Stimulated activated CD8-positive, alpha-beta memory T cell treated with anti-CD3 and anti-CD28 coated beads, Interleukin-4, amount 100 ng/mL, for 24 hours (primary cell): Measurements from ENCODE around the gene CRYBG2.
"Not testable (repeated sequence)": the region's sequence is repeated elsewhere in the genome, so short reads cannot be mapped to it uniquely, and the experiment has no call there.

Source experiments
- DNase-seq: peaks from one replicate; pipeline ENCODE4 v3.0.0-alpha.2; 2020; ENCODE audit warnings: low read depth

CRYBG2 gene

GRCh38 chr1:26353976-26354820, at the start of gene CRYBG2:
Gene CRYBG2, minus strand, starts transcription at chr1:26354130. Its CDS starts 7,473 bp downstream, at chr1:26346657.
- no peak for DNase-seq

DNA sequence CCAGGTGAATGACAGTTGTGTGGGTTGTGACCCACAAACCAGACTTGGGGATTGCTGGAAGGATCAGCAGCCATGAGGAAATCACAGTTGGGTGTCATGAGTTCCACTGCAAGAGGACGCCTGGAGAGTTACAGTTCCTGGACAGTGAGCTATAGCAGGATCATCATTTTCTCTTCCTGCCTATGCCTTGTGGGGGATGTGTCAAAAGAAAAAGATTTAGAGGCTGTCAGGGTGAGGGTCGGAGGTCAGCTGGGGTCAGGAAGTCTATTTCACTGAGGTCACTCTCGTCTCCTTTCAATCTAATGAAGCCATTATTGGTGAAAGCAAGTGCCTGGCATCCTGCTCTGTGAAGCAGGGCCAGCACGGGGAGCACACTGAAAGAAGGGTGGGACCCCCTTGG, 49.7 kb upstream of the CRYBG2 start:
- DNase-seq: no peak

- no peak for DNase-seq
Observed at GRCh38 chr1:26401891-26402290, 48.0 kb upstream of the CRYBG2 start.

DNA sequence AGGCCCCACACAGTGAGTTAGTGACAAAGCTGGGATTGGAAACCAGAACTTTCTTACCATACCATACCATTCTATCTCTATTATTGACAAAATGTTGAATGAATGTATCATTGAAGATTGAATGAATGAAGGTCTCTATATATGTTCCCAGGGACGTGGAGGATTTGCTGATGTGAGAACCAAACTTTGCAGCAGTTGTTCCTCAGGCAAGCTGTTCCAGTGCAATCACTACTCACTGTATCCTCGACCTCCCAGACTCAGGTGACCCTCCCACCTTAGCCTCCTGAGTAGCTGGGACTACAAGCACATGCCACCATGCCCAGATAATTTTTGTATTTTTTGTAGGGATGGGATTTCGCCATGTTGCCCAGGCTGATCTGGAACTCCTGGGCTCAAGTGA, 45.1 kb upstream of the CRYBG2 start:
- DNase-seq: no peak

DNA sequence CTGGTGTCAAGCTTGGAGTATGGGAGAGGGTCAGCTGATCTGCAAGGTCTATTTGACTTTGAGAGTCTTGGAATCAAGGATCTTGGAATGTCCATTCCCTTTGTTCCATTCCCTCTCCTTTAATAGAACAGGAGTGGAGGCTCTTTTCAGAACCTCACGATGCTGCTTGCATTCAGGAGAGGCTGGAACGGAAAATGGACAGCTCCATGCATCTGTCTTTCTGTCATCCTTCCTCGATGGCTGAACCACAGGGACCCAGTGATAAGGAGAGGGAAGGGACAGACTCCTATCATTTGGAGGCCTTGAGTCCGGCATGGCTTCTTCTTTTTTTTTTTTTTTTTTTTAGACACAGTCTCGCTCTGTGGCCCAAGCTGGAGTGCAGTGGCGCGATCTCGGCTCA, 41.8 kb upstream of the CRYBG2 start:
- DNase-seq: no peak

DNA sequence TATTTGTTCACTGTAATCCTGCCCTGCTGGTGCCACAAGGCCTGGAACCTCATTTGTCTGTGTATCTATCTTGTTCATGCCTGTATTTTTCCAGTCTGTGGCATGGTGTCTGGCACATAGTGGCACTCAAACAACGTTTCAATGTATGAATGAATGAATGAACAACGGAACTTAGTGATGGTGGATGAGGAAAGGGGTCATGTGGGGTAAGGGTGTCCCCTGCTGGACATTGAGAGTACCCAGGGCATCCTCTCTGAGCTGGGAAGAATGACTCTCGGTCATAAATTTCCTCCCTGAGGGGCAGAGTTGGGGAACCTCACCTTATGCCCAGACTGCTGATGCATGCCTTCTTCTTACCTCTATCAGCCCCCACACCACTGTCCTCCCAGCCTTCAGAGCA, 37.5 kb upstream of the CRYBG2 start:
- no peak for DNase-seq

GRCh38 chr1:26389604-26390247, 35.8 kb upstream of the CRYBG2 start:
- DNase-seq: no peak

GRCh38 chr1:26388791-26389445, 35.0 kb upstream of the CRYBG2 start:
- no peak for DNase-seq

DNA sequence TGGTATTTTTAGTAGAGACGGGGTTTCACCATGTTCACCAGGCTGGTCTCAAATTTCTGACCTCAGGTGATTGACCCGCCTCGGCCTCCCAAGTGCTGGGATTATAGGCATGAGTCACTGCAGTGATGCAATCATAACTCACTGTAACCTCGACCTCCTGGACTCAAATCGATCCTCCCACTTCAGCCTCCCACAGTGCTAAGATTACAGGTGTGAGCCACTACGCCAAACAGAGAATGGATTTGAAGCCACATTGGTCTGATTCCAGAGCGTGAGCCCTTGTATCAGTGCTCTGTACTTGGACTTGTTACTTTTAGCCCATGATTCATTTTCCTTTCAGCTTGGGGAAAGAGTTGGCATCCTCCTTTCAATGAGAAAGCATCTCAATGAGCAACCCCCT, 33.5 kb upstream of the CRYBG2 start:
- no peak for DNase-seq

- not testable (repeated sequence) for DNase-seq
Observed at GRCh38 chr1:26385063-26385462, 31.1 kb upstream of the CRYBG2 start.

GRCh38 chr1:26384076-26384475, 30.1 kb upstream of the CRYBG2 start:
- DNase-seq: no peak

DNA sequence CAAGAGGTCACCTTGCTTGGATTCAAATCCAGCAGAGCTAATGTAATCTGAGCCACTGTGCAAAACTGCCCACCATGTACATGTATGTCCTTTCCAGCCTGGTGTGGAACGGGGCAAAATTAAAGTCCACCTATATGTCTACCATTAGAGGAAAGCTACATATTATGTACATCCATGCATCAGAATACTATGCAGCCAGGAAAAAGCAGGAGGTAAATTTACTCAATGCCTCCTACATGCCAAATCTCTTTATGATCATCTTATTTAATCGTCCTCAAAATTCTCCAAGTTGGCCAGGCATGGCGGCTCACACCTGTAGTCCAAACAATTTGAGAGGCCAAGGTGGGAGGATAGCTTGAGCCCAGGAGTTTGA, 24.9 kb upstream of the CRYBG2 start:
- DNase-seq: no peak

- DNase-seq: peak; percentile 76
Observed at GRCh38 chr1:26378088-26378878, 24.4 kb upstream of the CRYBG2 start.

DNA sequence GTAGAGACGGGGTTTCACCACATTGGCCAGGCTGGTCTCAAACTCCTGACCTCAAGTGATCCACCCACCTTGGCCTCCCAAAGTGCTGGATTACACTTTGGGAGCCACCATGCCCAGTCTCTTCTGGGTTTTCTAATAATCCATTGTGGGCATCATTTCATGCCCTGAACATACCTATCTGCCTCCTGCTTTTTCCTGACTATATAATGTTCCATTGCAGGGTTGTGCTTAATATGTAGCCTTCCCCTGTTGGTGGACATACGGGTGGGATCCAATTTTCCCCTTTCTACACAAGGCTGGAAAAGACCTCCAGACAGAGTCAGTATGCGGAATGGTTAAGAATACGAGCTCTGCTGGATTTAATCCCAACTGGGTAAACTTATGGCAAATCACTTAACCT, 22.1 kb upstream of the CRYBG2 start:
- no peak for DNase-seq

- DNase-seq: no peak
Observed at GRCh38 chr1:26375081-26375480, 21.2 kb upstream of the CRYBG2 start.

DNA sequence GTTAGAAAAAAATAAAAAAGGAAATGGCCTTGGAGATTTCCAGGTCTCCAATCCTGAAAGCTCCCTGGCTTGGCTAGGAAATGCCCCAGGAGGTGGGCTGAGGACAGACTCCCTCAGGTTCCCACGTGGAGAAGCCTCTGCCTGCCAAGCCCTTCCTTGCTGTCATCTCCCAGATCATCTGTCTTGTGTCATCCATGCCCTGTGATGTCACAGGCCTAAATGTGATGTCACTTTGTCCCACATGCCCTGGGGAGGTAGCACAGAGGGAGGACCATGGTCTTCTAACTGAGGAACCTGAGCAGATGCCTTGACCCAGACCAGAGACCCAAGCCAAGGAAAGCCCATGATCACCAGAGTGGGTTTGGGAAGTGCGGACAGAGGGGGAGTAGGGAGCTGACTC, 20.4 kb upstream of the CRYBG2 start:
- not testable (repeated sequence) for DNase-seq

- no peak for DNase-seq
Observed at GRCh38 chr1:26373789-26374188, 19.9 kb upstream of the CRYBG2 start.

- no peak for DNase-seq
Observed at GRCh38 chr1:26373281-26373680, 19.4 kb upstream of the CRYBG2 start.

DNA sequence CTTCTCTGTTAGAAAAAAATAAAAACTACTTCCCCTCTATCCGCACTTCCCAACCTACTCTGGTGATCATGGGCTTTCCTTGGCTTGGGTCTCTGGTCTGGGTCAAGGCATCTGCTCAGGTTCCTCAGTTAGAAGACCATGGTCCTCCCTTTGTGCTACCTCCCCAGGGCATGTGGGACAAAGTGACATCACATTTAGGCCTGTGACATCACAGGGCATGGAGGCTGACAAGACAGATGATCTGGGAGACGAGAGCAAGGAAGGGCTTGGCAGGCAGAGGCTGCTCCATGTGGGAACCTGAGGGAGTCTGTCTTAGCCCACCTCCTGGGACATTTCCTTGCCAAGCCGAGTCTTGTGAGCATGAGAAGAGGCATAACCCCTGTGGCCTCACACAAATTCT, 18.7 kb upstream of the CRYBG2 start, which contains the start of gene ZNF683:
Gene ZNF683, minus strand, starts transcription at position 140 of the 400 bp plus-strand sequence. CDS start 4,179 bp downstream, outside the sequence.
- not testable (repeated sequence) for DNase-seq

DNA sequence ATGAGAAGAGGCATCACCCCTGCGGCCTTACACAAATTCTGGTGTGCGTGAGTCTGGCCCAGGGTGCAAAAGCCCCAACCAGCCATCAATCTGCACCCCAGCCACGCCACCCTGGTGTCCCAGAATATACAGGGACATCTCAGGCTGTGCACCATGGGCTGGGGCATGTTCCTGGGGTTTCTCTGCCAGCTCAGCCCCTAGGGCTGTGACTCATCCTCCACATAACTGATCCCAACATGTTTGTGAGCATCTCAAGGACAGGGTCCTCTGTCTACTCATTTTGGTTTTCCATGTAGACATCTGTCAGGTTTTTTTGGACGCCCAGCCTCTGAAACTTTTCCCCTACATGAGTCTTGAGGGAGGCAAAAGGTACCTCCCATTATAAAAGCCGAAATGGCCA, 18.1 kb upstream of the CRYBG2 start:
- DNase-seq: no peak

GRCh38 chr1:26370591-26371382, 16.9 kb upstream of the CRYBG2 start:
- DNase-seq: no peak
